Cardiac septum (tissue), 1 donor: Measurements from ENCODE around the gene HRH3. TPM values are rescaled to one million over a fixed set of nuclear protein-coding genes. Genes with fewer than 3 reads are reported as not detected.

Source experiments
- DNase-seq: peaks from one replicate; pipeline ENCODE4 v3.0.0-alpha.2; 2020; ENCODE audit warnings: low spot score
- intact Hi-C: fragments of 100-400 bp; cut with DNase I; formaldehyde crosslinking; loops from one replicate; pipeline ENCODE4 v1.14.0; 2022
- total RNA-seq: library from RNA; stranded (reverse); fragmentation: NEBNext Ultra II Directional; extraction: Animal tissue kit (Norgen Biotek cat#: 25700); gene quantifications from one replicate; pipeline ENCODE4 v1.2.1, GENCODE V29; 2021
- donor health status: DM: no; HTN: no; CAD: no.

HRH3 gene
- total RNA-seq, 1 donor from 2014 or later, result not detected

- DNase-seq, result no peak
- intact Hi-C loops, result no loop called here
Observed at GRCh38 chr20:62186887-62187866, 32.9 kb downstream of the HRH3 start.

- intact Hi-C loops, result no loop called here
- DNase-seq, result no peak
Observed at GRCh38 chr20:62186096-62186426, 34.0 kb downstream of the HRH3 start.

- no peak for DNase-seq
- intact Hi-C loops, result loop anchor here (2.0 to 5.0 kb wide), 2 partner anchors 55 to 204 kb away; partner anchors contain the start of genes OSBPL2 and RPS21
Observed at GRCh38 chr20:62183426-62184142, 36.5 kb downstream of the HRH3 start.

- intact Hi-C loops, result loop anchor here (2.0 to 5.0 kb wide), 2 partner anchors 56 to 205 kb away; partner anchors contain the start of genes OSBPL2 and RPS21
- DNase-seq, result peak; percentile 98
Observed at GRCh38 chr20:62182469-62183425, 37.3 kb downstream of the HRH3 start, which contains the start of gene MTG2. Gene MTG2 (plus strand): TSS chr20:62183028. CDS start chr20:62193421, 10,393 bp downstream.

GRCh38 chr20:62181808-62182207 is 38.3 kb downstream of the HRH3 start:
- intact Hi-C loops, result loop anchor here (2.0 to 5.0 kb wide), 2 partner anchors 57 to 205 kb away; partner anchors contain the start of genes OSBPL2 and RPS21
- DNase-seq, result no peak

GRCh38 chr20:62179162-62179504 is 40.9 kb downstream of the HRH3 start:
- no peak for DNase-seq
- intact Hi-C loops, result no loop called here

- intact Hi-C loops, result no loop called here
- no peak for DNase-seq
Observed at GRCh38 chr20:62178316-62179161, 41.5 kb downstream of the HRH3 start.

- DNase-seq, result no peak
- intact Hi-C loops, result no loop called here
Observed at GRCh38 chr20:62177307-62177706, 42.8 kb downstream of the HRH3 start.

- DNase-seq, result no peak
- intact Hi-C loops, result no loop called here
Observed at GRCh38 chr20:62176866-62177265, 43.2 kb downstream of the HRH3 start.

GRCh38 chr20:62175711-62176110 is 44.4 kb downstream of the HRH3 start:
- intact Hi-C loops, result no loop called here

GRCh38 chr20:62174870-62175624 is 45.0 kb downstream of the HRH3 start:
- no peak for DNase-seq
- intact Hi-C loops, result no loop called here

More at GRCh38 chr20:62175711-62176110, 44.4 kb downstream of the HRH3 start:
- no peak for DNase-seq

- intact Hi-C loops, result no loop called here
- DNase-seq, result no peak
Observed at GRCh38 chr20:62174021-62174804, 45.9 kb downstream of the HRH3 start.

GRCh38 chr20:62172666-62173065 is 47.4 kb downstream of the HRH3 start:
- intact Hi-C loops, result no loop called here
- no peak for DNase-seq

GRCh38 chr20:62171245-62171644 is 48.8 kb downstream of the HRH3 start:
- intact Hi-C loops, result no loop called here
- DNase-seq, result no peak

- no peak for DNase-seq
- intact Hi-C loops, result no loop called here
Observed at GRCh38 chr20:62170536-62170935, 49.5 kb downstream of the HRH3 start.

GRCh38 chr20:62168890-62169435 is 51.1 kb downstream of the HRH3 start:
- DNase-seq, result no peak
- intact Hi-C loops, result no loop called here

GRCh38 chr20:62168061-62168460 is 52.0 kb downstream of the HRH3 start:
- no peak for DNase-seq
- intact Hi-C loops, result no loop called here
